K562 (cell line): ENCODE measurements around the gene CACNA2D2. TPM values are rescaled to one million over a fixed set of nuclear protein-coding genes. Genes with fewer than 3 reads are reported as not detected.

Experiments
- ATAC-seq: fragments of 200-7000 bp; cut with Tn5 transposase; 3 replicates; pipeline ENCODE4 v1.9.1; 2020; ENCODE audit warnings: moderate library complexity
- BruUV-seq: library from RNA; stranded (reverse); fragments of 400-500 nt; replicated peaks from 2 replicates; lab custom pipeline; 2021; lab: Mats Ljungman, UMichigan
- CTCF ChIA-PET: fragments of 300-600 bp; formaldehyde crosslinking; extraction: SDS; loops from one replicate; lab custom pipeline; 2021; ENCODE audit warnings: low intra/inter-chr PET ratio; lab: Yijun Ruan, JAX
- POLR2A ChIA-PET: fragments of 300-600, 350-650 bp; sonication (Branson Sonifier 250); formaldehyde crosslinking; extraction: SDS; loops from one replicate; lab custom pipeline; 2021; ENCODE audit warnings: antibody characterized with exemption, inconsistent platforms; lab: Yijun Ruan, JAX
- DNase-seq, 4 experiments: peaks; one replicate each; pipeline versions ENCODE4 v3.0.0 to v3.0.0-alpha.2; 2011 to 2018; ENCODE audit warnings: low spot score in 3 of 4, mixed read lengths in 3 of 4; ENCODE audit errors: extremely low read depth in 1 of 4
- FAIRE-seq: peaks from 2 replicates; lab custom pipeline; 2011; peaks lifted over from hg19 to GRCh38; lab: Jason Lieb, UNC
- H2AFZ ChIP-seq: 2 replicates; pipeline ENCODE4 v1.6.0; 2011; ENCODE audit warnings: low read depth, low read length, control low read depth, inconsistent platforms
- H3K27ac ChIP-seq: fragments of 200-600 bp; 3 replicates; pipeline ENCODE4 v1.8.0; 2011; ENCODE audit warnings: low read depth, mild to moderate bottlenecking, control low read depth, inconsistent platforms, low read length, moderate library complexity, mixed read lengths; ENCODE audit errors: extremely low read depth
- H3K27me3 ChIP-seq, 2 experiments: fragments of 300-600 bp in 1 of 2; 2 replicates in 1 of 2; 3 replicates in 1 of 2; pipeline versions ENCODE4 v1.6.0 to v1.8.0; 2011; ENCODE audit warnings: inconsistent platforms in 2 of 2, low read length in 2 of 2, mild to moderate bottlenecking in 1 of 2, mixed read lengths in 1 of 2, moderate library complexity in 1 of 2; ENCODE audit not compliant: control insufficient read depth in 2 of 2, insufficient read depth in 2 of 2
- H3K36me3 ChIP-seq: fragments of 300-600 bp; 3 replicates; pipeline ENCODE4 v1.8.0; 2011; ENCODE audit warnings: mild to moderate bottlenecking, low read length, inconsistent platforms; ENCODE audit not compliant: control insufficient read depth, insufficient read depth
- H3K4me1 ChIP-seq, 2 experiments: fragments of 200-600 bp in 1 of 2; replicated peaks in 1 of 2; 2 replicates in 1 of 2; 3 replicates in 1 of 2; pipeline versions ENCODE4 v1.5.1 to v1.8.0; 2011; ENCODE audit warnings: inconsistent platforms in 2 of 2, low read length in 2 of 2, mild to moderate bottlenecking in 1 of 2, mixed read lengths in 1 of 2, moderate library complexity in 1 of 2; ENCODE audit not compliant: control insufficient read depth in 2 of 2, insufficient read depth in 2 of 2
- H3K4me2 ChIP-seq: 2 replicates; pipeline ENCODE4 v1.6.1; 2011; ENCODE audit warnings: low read length, control low read depth, inconsistent platforms, mixed read lengths; ENCODE audit not compliant: insufficient read depth
- H3K4me3 ChIP-seq: fragments of 200-600 bp; sonication (generic), shearing (Covaris generic); 2 replicates; pipeline ENCODE4 v1.5.1; 2016; ENCODE audit warnings: control low read depth, inconsistent platforms
- H3K79me2 ChIP-seq: fragments of 200-600 bp; 3 replicates; pipeline ENCODE4 v1.8.0; 2011; ENCODE audit warnings: low read length, inconsistent platforms; ENCODE audit not compliant: control insufficient read depth, insufficient read depth
- H3K9ac ChIP-seq, 2 experiments: 2 replicates each; pipeline versions ENCODE4 v1.6.0 to v1.6.1; 2011; ENCODE audit warnings: low read depth in 2 of 2, low read length in 2 of 2, control low read depth in 1 of 2, inconsistent platforms in 1 of 2, mild to moderate bottlenecking in 1 of 2, mixed read lengths in 1 of 2; ENCODE audit not compliant: insufficient read depth in 1 of 2
- H3K9me1 ChIP-seq: one replicate; pipeline ENCODE4 v1.6.0; 2011; ENCODE audit warnings: inconsistent platforms, mild to moderate bottlenecking, low read length, moderate library complexity; ENCODE audit not compliant: control insufficient read depth, insufficient read depth
- H3K9me3 ChIP-seq: replicated peaks from 2 replicates; pipeline ENCODE4 v1.5.1; 2011; ENCODE audit warnings: low read depth, low read length, inconsistent platforms; ENCODE audit not compliant: control insufficient read depth, insufficient read depth
- H4K20me1 ChIP-seq: replicated peaks from 2 replicates; pipeline ENCODE4 v1.6.1; 2011; ENCODE audit warnings: low read length, inconsistent platforms, mixed read lengths; ENCODE audit not compliant: control insufficient read depth, insufficient read depth
- CBX2 ChIP-seq: fragments of 200-600 bp; sonication (generic); IDR thresholded peaks from one replicate; pipeline ENCODE4 v1.6.1; 2012; ENCODE audit warnings: mild to moderate bottlenecking, low read length, inconsistent platforms; ENCODE audit not compliant: insufficient read depth, poor library complexity, severe bottlenecking
- EHMT2 ChIP-seq: fragments of 450-650 bp; IDR thresholded peaks from 2 replicates; pipeline ENCODE4 v1.6.1; 2018; ENCODE audit warnings: antibody characterized with exemption
- EP400 ChIP-seq: fragments of 450-650 bp; IDR thresholded peaks from 2 replicates; pipeline ENCODE4 v1.6.1; 2017; ENCODE audit warnings: antibody characterized with exemption, mild to moderate bottlenecking, moderate library complexity
- IRF9 ChIP-seq: fragments of 450-650 bp; IDR thresholded peaks from 2 replicates; pipeline ENCODE4 v1.6.1; 2016; ENCODE audit warnings: missing biosample characterization, missing genetic modification characterization
- NFATC3 ChIP-seq: fragments of 450-650 bp; IDR thresholded peaks from 2 replicates; pipeline ENCODE4 v1.6.1; 2017; ENCODE audit warnings: mild to moderate bottlenecking
- PHF21A ChIP-seq: fragments of 450-650 bp; IDR thresholded peaks from 2 replicates; pipeline ENCODE4 v1.6.1; 2017; ENCODE audit warnings: low read depth, borderline replicate concordance
- ZNF707 ChIP-seq: fragments of 250-450 bp; sonication (Bioruptor Pico); conservative IDR thresholded peaks from 2 replicates; pipeline ENCODE4 v1.8.0; 2022; ENCODE audit warnings: inconsistent platforms, mild to moderate bottlenecking, moderate library complexity
- WGBS: fragments of 100-300 bp; shearing (Covaris generic); methylation state at CpG from one replicate; pipeline ENCODE4 v1.1.6; 2016; ENCODE audit warnings: low coverage, mixed read lengths; ENCODE audit not compliant: insufficient coverage; ENCODE audit errors: missing lambda C conversion rate; 5-methylcytosine and 5-hydroxymethylcytosine counted together
- in situ Hi-C: fragments of 300-500 bp; cut with MboI; formaldehyde crosslinking; loops from 4 replicates; pipeline ENCODE4 v1.15.0; 2018; ENCODE audit warnings: inconsistent platforms, mixed read lengths
- intact Hi-C: fragments of 100-400 bp; cut with micrococcal nuclease; formaldehyde crosslinking; loops from 2 replicates; pipeline ENCODE4 v1.14.2; 2022
- polyA plus RNA-seq, 8 experiments: library from polyadenylated mRNA; depleted of rRNA in 4 of 8; stranded (reverse) in 5 of 8; unstranded in 3 of 8; fragments of >200 nt; fragmentation: Nextera tagmentation in 2 of 8; fragmentation: Illumina TruSeq in 1 of 8; extraction: Ambion mirVana in 2 of 8; extraction: Trizol in 1 of 8; gene quantifications; 2 replicates each; pipeline versions ENCODE4 v1.2.1 to v1.2.3, GENCODE V29; 2011 to 2014; ENCODE audit warnings: inconsistent platforms in 1 of 8, missing spikeins in 1 of 8
- total RNA-seq, 7 experiments: library from RNA; depleted of rRNA in 6 of 7; stranded (reverse); fragments of >200 nt in 6 of 7; fragmentation: Illumina TruSeq in 2 of 7; extraction: Trizol in 2 of 7; gene quantifications; 2 replicates each; pipeline versions ENCODE4 v1.2.1 to v1.2.3, GENCODE V29; 2011 to 2021; ENCODE audit warnings: low replicate concordance in 1 of 7

The CACNA2D2 gene
- total and polyA plus RNA-seq, 9 of the 15 experiments (the other 6 are each of a cell fraction or from before 2014, with no cell fraction given): 0.11 to 0.58 (median 0.36) TPM; not detected in 2

- H3K4me3 ChIP-seq: no peak overlapping the region
- no peak overlapping the region for H3K27ac ChIP-seq
- H3K9me1 ChIP-seq: no peaks in the 10 kb centered on the region
- no peaks in the 10 kb centered on the region; the same call in 1 of the 2 replicates for H4K20me1 ChIP-seq
- TF ChIP-seq EP400 (no peak), ZNF707 (no peak), CBX2 (no peak), NFATC3 (no peak), PHF21A (no peak), EHMT2 (no peak), IRF9 (tag) (no peak)
- peak; percentile 74 for ATAC-seq
- no peak overlapping the region for H3K9ac ChIP-seq
- 0% methylated on average over 6 of the region's 6 CpGs for WGBS
- BruUV-seq: no TSS peak
- intact Hi-C loops (no loop called here), in situ Hi-C loops (no loop called here)
- ChIA-PET POLR2A (no interaction called here), CTCF (no interaction called here)
- peak in 1 of 4 experiments; percentile 23 for DNase-seq
- no peaks in the 10 kb centered on the region for H3K9me3 ChIP-seq
- H3K36me3 ChIP-seq: no peaks in the 10 kb centered on the region
- H3K4me2 ChIP-seq: no peak overlapping the region
- no peaks in the 10 kb centered on the region for H3K79me2 ChIP-seq
- no peaks in the 10 kb centered on the region; a peak in 1 of 5 replicates for H3K4me1 ChIP-seq
- peaks cover 5 to 57% of the 10 kb centered on the region in 2 experiments; a peak in 2 of 5 replicates for H3K27me3 ChIP-seq
- FAIRE-seq: no peak
- H2AFZ ChIP-seq: no peak overlapping the region
Observed at GRCh38 chr3:50466177-50466576, 37.3 kb downstream of the CACNA2D2 start.
